Ishikawa (cell line): Measurements from ENCODE around the gene SREK1IP1.

Experiments
- CEBPB ChIP-seq: IDR thresholded peaks from 2 replicates; pipeline ENCODE4 v1.6.1; 2012
- EGR1 ChIP-seq: IDR thresholded peaks from 2 replicates; pipeline ENCODE4 v1.6.1; 2012
- EP300 ChIP-seq: IDR thresholded peaks from 2 replicates; pipeline ENCODE4 v1.6.1; 2012; ENCODE audit warnings: borderline replicate concordance
- NFIC ChIP-seq: IDR thresholded peaks from 2 replicates; pipeline ENCODE4 v1.6.1; 2012
- TCF12 ChIP-seq: IDR thresholded peaks from 2 replicates; pipeline ENCODE4 v1.6.1; 2012; ENCODE audit warnings: low read depth
- TEAD4 ChIP-seq: IDR thresholded peaks from 2 replicates; pipeline ENCODE4 v1.6.1; 2012
- YY1 ChIP-seq: IDR thresholded peaks from 2 replicates; pipeline ENCODE4 v1.6.1; 2012; ENCODE audit warnings: low read depth
- TF ChIP-seq, protein P1 (sequence below): IDR thresholded peaks from 2 replicates; pipeline ENCODE4 v1.6.1; 2012; ENCODE audit warnings: low read depth, mild to moderate bottlenecking
- TF ChIP-seq, protein P2 (sequence below): IDR thresholded peaks from 2 replicates; pipeline ENCODE4 v1.6.1; 2012

GRCh38 chr5:64794053-64794770, 25.7 kb upstream of the SREK1IP1 start:
- no peak for TF ChIP-seq EP300
- no peak for TF ChIP-seq CEBPB
- TF ChIP-seq TCF12, result no peak
- no peak for TF ChIP-seq YY1
- TF ChIP-seq NFIC, result no peak
- no peak for TF ChIP-seq TEAD4
- TF ChIP-seq, protein P1, sequence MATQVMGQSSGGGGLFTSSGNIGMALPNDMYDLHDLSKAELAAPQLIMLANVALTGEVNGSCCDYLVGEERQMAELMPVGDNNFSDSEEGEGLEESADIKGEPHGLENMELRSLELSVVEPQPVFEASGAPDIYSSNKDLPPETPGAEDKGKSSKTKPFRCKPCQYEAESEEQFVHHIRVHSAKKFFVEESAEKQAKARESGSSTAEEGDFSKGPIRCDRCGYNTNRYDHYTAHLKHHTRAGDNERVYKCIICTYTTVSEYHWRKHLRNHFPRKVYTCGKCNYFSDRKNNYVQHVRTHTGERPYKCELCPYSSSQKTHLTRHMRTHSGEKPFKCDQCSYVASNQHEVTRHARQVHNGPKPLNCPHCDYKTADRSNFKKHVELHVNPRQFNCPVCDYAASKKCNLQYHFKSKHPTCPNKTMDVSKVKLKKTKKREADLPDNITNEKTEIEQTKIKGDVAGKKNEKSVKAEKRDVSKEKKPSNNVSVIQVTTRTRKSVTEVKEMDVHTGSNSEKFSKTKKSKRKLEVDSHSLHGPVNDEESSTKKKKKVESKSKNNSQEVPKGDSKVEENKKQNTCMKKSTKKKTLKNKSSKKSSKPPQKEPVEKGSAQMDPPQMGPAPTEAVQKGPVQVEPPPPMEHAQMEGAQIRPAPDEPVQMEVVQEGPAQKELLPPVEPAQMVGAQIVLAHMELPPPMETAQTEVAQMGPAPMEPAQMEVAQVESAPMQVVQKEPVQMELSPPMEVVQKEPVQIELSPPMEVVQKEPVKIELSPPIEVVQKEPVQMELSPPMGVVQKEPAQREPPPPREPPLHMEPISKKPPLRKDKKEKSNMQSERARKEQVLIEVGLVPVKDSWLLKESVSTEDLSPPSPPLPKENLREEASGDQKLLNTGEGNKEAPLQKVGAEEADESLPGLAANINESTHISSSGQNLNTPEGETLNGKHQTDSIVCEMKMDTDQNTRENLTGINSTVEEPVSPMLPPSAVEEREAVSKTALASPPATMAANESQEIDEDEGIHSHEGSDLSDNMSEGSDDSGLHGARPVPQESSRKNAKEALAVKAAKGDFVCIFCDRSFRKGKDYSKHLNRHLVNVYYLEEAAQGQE, result no peak
- no peak for TF ChIP-seq EGR1
- TF ChIP-seq, protein P2, sequence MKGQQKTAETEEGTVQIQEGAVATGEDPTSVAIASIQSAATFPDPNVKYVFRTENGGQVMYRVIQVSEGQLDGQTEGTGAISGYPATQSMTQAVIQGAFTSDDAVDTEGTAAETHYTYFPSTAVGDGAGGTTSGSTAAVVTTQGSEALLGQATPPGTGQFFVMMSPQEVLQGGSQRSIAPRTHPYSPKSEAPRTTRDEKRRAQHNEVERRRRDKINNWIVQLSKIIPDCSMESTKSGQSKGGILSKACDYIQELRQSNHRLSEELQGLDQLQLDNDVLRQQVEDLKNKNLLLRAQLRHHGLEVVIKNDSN, result no peak
